Activated CD8-positive, alpha-beta T cell treated with anti-CD3 and anti-CD28 coated beads, Interleukin-2, amount 10 ng/mL, durations not matched to agents 7 days and 5 days (primary cell): Measurements from ENCODE around the gene SYCP2. TPM values are rescaled to one million over a fixed set of nuclear protein-coding genes. Genes with fewer than 3 reads are reported as not detected.
"Not testable (repeated sequence)": the region's sequence is repeated elsewhere in the genome, so short reads cannot be mapped to it uniquely, and the experiment has no call there.

Experiments
- ATAC-seq: fragments of 150-1000 bp; cut with Tn5 transposase; one replicate; pipeline ENCODE4 v1.10.0; 2021; ENCODE audit warnings: moderate library complexity
- CTCF ChIA-PET: fragments of 350-600 bp; sonication (Branson Sonifier 250); formaldehyde crosslinking; loops from one replicate; lab custom pipeline; 2021; ENCODE audit warnings: antibody characterized with exemption; lab: Charles Lee
- POLR2A ChIA-PET: fragments of 350-600 bp; sonication (Branson Sonifier 250); formaldehyde crosslinking; loops from one replicate; lab custom pipeline; 2021; ENCODE audit warnings: antibody characterized with exemption; lab: Charles Lee
- DNase-seq: peaks from one replicate; pipeline ENCODE4 v3.0.0-alpha.2; 2020
- H3K27ac Mint-ChIP-seq: one replicate; pipeline ENCODE4 v1.8.0; 2021; ENCODE audit warnings: mild to moderate bottlenecking, mixed read lengths
- H3K27me3 Mint-ChIP-seq: one replicate; pipeline ENCODE4 v1.8.0; 2021; ENCODE audit warnings: low read depth, mixed read lengths
- H3K36me3 Mint-ChIP-seq: one replicate; pipeline ENCODE4 v1.8.0; 2021; ENCODE audit warnings: low read depth, mixed read lengths
- H3K4me1 Mint-ChIP-seq: one replicate; pipeline ENCODE4 v1.8.0; 2021; ENCODE audit warnings: low read depth, mixed read lengths
- H3K4me3 Mint-ChIP-seq: one replicate; pipeline ENCODE4 v1.8.0; 2021; ENCODE audit warnings: mild to moderate bottlenecking, mixed read lengths
- H3K9me3 Mint-ChIP-seq: one replicate; pipeline ENCODE4 v1.8.0; 2022; ENCODE audit warnings: mixed read lengths; ENCODE audit not compliant: insufficient read depth
- total RNA-seq, 2 experiments: library from RNA; stranded (reverse); gene quantifications; one replicate each; pipeline ENCODE4 v1.2.3, GENCODE V29; 2021

Gene SYCP2
- total RNA-seq, 2 experiments from 2014 or later, result 6.5 to 6.6 TPM

GRCh38 chr20:59858425-59858824 lies 75.0 kb downstream of the SYCP2 start:
- Mint-ChIP-seq H3K36me3 (no peaks in the 10 kb centered on the region), H3K4me3 (no peak overlapping the region)
- POLR2A ChIA-PET, result no interaction called here

GRCh38 chr20:59857966-59858365 lies 75.5 kb downstream of the SYCP2 start:
- Mint-ChIP-seq H3K27ac (no peak overlapping the region), H3K4me1 (no peaks in the 10 kb centered on the region), H3K9me3 (no peaks in the 10 kb centered on the region), H3K27me3 (peaks cover 9% of the 10 kb centered on the region), H3K4me3 (no peak overlapping the region), H3K36me3 (no peaks in the 10 kb centered on the region)
- ATAC-seq (no peak), DNase-seq (no peak)
- ChIA-PET POLR2A (no interaction called here), CTCF (no interaction called here)

More at GRCh38 chr20:59858425-59858824, 75.0 kb downstream of the SYCP2 start:
- Mint-ChIP-seq H3K9me3 (no peaks in the 10 kb centered on the region), H3K27ac (no peak overlapping the region), H3K27me3 (peaks cover 9% of the 10 kb centered on the region), H3K4me1 (no peaks in the 10 kb centered on the region)
- CTCF ChIA-PET, result no interaction called here
- ATAC-seq (no peak), DNase-seq (no peak)

GRCh38 chr20:59856941-59857340 lies 76.5 kb downstream of the SYCP2 start:
- CTCF ChIA-PET, H3K9me3 Mint-ChIP-seq, H3K27me3 Mint-ChIP-seq, ATAC-seq, H3K36me3 Mint-ChIP-seq, H3K4me3 Mint-ChIP-seq, POLR2A ChIA-PET, H3K4me1 Mint-ChIP-seq, DNase-seq, H3K27ac Mint-ChIP-seq: not testable (repeated sequence)

- H3K9me3 Mint-ChIP-seq, ATAC-seq, H3K27ac Mint-ChIP-seq, H3K27me3 Mint-ChIP-seq, H3K4me3 Mint-ChIP-seq, DNase-seq, H3K36me3 Mint-ChIP-seq, POLR2A ChIA-PET, CTCF ChIA-PET, H3K4me1 Mint-ChIP-seq: not testable (repeated sequence)
Observed at GRCh38 chr20:59856526-59856925, 76.9 kb downstream of the SYCP2 start.

- ChIA-PET CTCF (interaction anchor here (0.6 to 3.6 kb wide), 15 partner anchors 12 to 772 kb away, joined by 3 to 22 read pairs (median 3); no protein-coding TSS in a partner anchor), POLR2A (no interaction called here)
- no peak overlapping the region for H3K4me3 Mint-ChIP-seq
Observed at GRCh38 chr20:59850018-59850641, 83.3 kb downstream of the SYCP2 start.

GRCh38 chr20:59848182-59848581 lies 85.3 kb downstream of the SYCP2 start:
- POLR2A ChIA-PET, result no interaction called here
- H3K4me1 Mint-ChIP-seq, result no peaks in the 10 kb centered on the region
- peaks cover 9% of the 10 kb centered on the region for H3K27me3 Mint-ChIP-seq
- no peak for ATAC-seq
- H3K9me3 Mint-ChIP-seq, result no peaks in the 10 kb centered on the region
- H3K27ac Mint-ChIP-seq, result no peak overlapping the region
- DNase-seq, result no peak
- no peak overlapping the region for H3K4me3 Mint-ChIP-seq
- H3K36me3 Mint-ChIP-seq, result no peaks in the 10 kb centered on the region
- CTCF ChIA-PET, result interaction anchor here (0.5 to 3.6 kb wide), 3 partner anchors 10 to 1341 kb away, joined by 3 to 22 read pairs (median 8); no protein-coding TSS in a partner anchor

More at GRCh38 chr20:59850018-59850641, 83.3 kb downstream of the SYCP2 start:
- no peak overlapping the region for H3K27ac Mint-ChIP-seq
- H3K9me3 Mint-ChIP-seq, result no peaks in the 10 kb centered on the region
- H3K27me3 Mint-ChIP-seq, result peaks cover 5% of the 10 kb centered on the region
- H3K36me3 Mint-ChIP-seq, result no peaks in the 10 kb centered on the region
- ATAC-seq (no peak), DNase-seq (no peak)
- H3K4me1 Mint-ChIP-seq, result no peaks in the 10 kb centered on the region

GRCh38 chr20:59845472-59845871 lies 88.0 kb downstream of the SYCP2 start:
- no peaks in the 10 kb centered on the region for H3K9me3 Mint-ChIP-seq
- no peaks in the 10 kb centered on the region for H3K36me3 Mint-ChIP-seq
- no peaks in the 10 kb centered on the region for H3K4me1 Mint-ChIP-seq
- ChIA-PET CTCF (no interaction called here), POLR2A (no interaction called here)
- H3K4me3 Mint-ChIP-seq, result no peak overlapping the region
- H3K27ac Mint-ChIP-seq, result no peak overlapping the region
- ATAC-seq (no peak), DNase-seq (no peak)
- H3K27me3 Mint-ChIP-seq, result peaks cover 14% of the 10 kb centered on the region

- ChIA-PET CTCF (interaction anchor here (0.7 to 4.1 kb wide), 2 partner anchors 10 to 1168 kb away, joined by 3 to 22 read pairs; no protein-coding TSS in a partner anchor), POLR2A (no interaction called here)
- H3K9me3 Mint-ChIP-seq, result no peaks in the 10 kb centered on the region
- ATAC-seq, result no peak
- DNase-seq, result no peak
- H3K4me1 Mint-ChIP-seq, result no peaks in the 10 kb centered on the region
- no peak overlapping the region for H3K27ac Mint-ChIP-seq
- H3K27me3 Mint-ChIP-seq, result peaks cover 17% of the 10 kb centered on the region
- H3K36me3 Mint-ChIP-seq, result no peaks in the 10 kb centered on the region
- no peak overlapping the region for H3K4me3 Mint-ChIP-seq
Observed at GRCh38 chr20:59839400-59839799, 94.0 kb downstream of the SYCP2 start.

GRCh38 chr20:59837623-59838394 lies 95.6 kb downstream of the SYCP2 start:
- Mint-ChIP-seq H3K9me3 (no peaks in the 10 kb centered on the region), H3K27ac (no peak overlapping the region), H3K4me1 (no peaks in the 10 kb centered on the region), H3K27me3 (peaks cover 16% of the 10 kb centered on the region), H3K36me3 (no peaks in the 10 kb centered on the region), H3K4me3 (no peak overlapping the region)
- DNase-seq (no peak), ATAC-seq (no peak)
- ChIA-PET CTCF (interaction anchor here (4.1 kb wide), 1 partner anchor 11 kb away, joined by 22 read pairs; no protein-coding TSS in a partner anchor), POLR2A (no interaction called here)

GRCh38 chr20:59836767-59837166 lies 96.7 kb downstream of the SYCP2 start:
- Mint-ChIP-seq H3K27ac (no peak overlapping the region), H3K4me3 (no peak overlapping the region), H3K4me1 (no peaks in the 10 kb centered on the region), H3K9me3 (no peaks in the 10 kb centered on the region), H3K36me3 (no peaks in the 10 kb centered on the region), H3K27me3 (peaks cover 14% of the 10 kb centered on the region)
- ATAC-seq (no peak), DNase-seq (no peak)
- CTCF ChIA-PET, result interaction anchor here (4.1 kb wide), 1 partner anchor 12 kb away, joined by 22 read pairs; no protein-coding TSS in a partner anchor
- POLR2A ChIA-PET, result no interaction called here

GRCh38 chr20:59835448-59836395 lies 97.7 kb downstream of the SYCP2 start:
- H3K4me3 Mint-ChIP-seq, result no peak overlapping the region
- H3K27ac Mint-ChIP-seq, result no peak overlapping the region
- no peaks in the 10 kb centered on the region for H3K9me3 Mint-ChIP-seq
- ATAC-seq (no peak), DNase-seq (no peak)
- H3K36me3 Mint-ChIP-seq, result no peaks in the 10 kb centered on the region
- CTCF ChIA-PET, result interaction anchor here (4.1 kb wide), 1 partner anchor 13 kb away, joined by 22 read pairs; no protein-coding TSS in a partner anchor
- peaks cover 11% of the 10 kb centered on the region for H3K27me3 Mint-ChIP-seq
- no peaks in the 10 kb centered on the region for H3K4me1 Mint-ChIP-seq
- POLR2A ChIA-PET, result no interaction called here
